DND-41 (cell line): ENCODE results near the gene CPPED1.

Experiments
- EZH2 ChIP-seq: IDR thresholded peaks from 3 replicates; pipeline ENCODE4 v1.6.1; 2012; ENCODE audit warnings: borderline replicate concordance, low read depth, mild to moderate bottlenecking, moderate library complexity, low read length, inconsistent platforms; ENCODE audit not compliant: severe bottlenecking
- TF ChIP-seq, protein P1 (sequence below): IDR thresholded peaks from 2 replicates; pipeline ENCODE4 v1.5.1; 2012; ENCODE audit warnings: borderline replicate concordance, low read length, moderate library complexity, mild to moderate bottlenecking; ENCODE audit not compliant: poor library complexity, severe bottlenecking; ENCODE audit errors: extremely low read depth

DNA sequence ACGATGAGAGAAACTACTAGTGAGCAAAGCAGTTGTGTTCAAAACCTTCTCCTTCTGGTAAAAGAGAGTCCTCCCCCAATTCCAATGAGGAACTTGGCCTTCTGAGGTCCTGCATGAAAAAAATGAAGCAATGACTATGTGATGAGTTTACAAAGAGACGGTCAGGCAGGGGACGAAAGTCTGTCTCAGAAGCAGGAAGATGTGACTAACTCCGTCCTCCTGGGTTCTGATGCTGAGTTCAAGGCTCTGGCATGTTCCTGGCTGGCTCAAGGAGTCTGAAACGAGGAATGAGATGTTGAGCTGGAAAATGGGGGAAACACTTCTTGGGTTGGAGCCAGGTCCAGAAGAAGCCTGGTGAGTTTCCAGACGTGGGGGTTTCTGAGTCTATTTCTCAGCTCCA lies 129.6 kb downstream of the CPPED1 start:
- TF ChIP-seq, protein P1, sequence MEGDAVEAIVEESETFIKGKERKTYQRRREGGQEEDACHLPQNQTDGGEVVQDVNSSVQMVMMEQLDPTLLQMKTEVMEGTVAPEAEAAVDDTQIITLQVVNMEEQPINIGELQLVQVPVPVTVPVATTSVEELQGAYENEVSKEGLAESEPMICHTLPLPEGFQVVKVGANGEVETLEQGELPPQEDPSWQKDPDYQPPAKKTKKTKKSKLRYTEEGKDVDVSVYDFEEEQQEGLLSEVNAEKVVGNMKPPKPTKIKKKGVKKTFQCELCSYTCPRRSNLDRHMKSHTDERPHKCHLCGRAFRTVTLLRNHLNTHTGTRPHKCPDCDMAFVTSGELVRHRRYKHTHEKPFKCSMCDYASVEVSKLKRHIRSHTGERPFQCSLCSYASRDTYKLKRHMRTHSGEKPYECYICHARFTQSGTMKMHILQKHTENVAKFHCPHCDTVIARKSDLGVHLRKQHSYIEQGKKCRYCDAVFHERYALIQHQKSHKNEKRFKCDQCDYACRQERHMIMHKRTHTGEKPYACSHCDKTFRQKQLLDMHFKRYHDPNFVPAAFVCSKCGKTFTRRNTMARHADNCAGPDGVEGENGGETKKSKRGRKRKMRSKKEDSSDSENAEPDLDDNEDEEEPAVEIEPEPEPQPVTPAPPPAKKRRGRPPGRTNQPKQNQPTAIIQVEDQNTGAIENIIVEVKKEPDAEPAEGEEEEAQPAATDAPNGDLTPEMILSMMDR = no peak
- no peak for TF ChIP-seq EZH2
